ENCODE measurements around the gene HERC4.

Gene HERC4

DNA sequence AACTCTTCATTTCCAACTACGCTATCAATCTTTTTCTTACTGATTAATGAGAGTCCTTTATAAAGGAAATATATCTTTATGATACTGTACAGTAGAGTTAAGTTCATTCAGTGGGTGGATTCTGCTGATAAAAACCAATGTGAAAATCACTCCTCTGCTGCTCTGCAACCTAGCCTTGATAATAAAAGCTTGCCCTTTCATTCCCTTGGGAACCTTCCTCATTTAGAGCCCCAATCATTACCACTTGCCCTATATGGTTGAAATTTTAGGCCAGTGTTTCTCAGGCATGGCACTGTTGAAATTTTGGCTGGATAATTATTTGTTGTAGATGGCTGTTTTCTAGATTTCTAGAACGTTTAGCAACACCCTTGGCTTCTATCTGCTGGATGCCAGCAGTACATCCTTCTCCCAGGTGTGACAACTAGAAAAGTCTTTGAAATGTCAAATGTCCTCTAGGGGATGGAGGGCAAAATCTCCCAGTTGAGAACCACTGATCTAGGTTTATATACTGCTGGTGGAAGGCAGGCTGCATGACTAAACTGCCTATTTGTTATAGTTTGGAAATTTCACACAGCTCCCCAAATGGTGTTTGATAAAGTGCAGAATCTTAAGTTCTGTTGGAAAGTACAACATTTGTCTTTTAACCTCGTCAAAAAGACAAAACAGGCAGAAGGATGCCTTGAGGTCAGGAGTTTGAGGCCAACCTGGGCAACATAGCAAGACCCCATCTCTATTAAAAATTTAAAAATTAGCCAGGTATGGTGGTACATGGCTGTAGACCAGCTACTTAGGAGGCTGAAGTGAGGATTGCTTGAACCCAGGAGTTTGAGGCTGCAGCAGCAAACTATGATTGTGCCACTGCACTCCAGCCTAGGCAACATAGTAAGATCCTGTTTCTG lies 199.5 kb downstream of the HERC4 start:
- TF ChIP-seq ZNF274 (IDR thresholded peaks at IDR 0.05; ENCODE audit: low read depth, low read length), result no peak
- no peak overlapping the region for H3K4me3 ChIP-seq (ENCODE audit: low read length)

Measured in GM08714 (cell line).